Endothelial cell of umbilical vein (primary cell): ENCODE data around the gene GMNC. TPM values are rescaled to one million over a fixed set of nuclear protein-coding genes. Genes with fewer than 3 reads are reported as not detected.

Source experiments
- BruUV-seq: library from RNA; stranded (reverse); fragments of 400-500 nt; replicated peaks from 2 replicates; lab custom pipeline; 2021; lab: Mats Ljungman, UMichigan
- CTCF ChIA-PET: fragments of 300-600, 350-600 bp; sonication (Branson Sonifier 250); formaldehyde crosslinking; loops from one replicate; lab custom pipeline; 2021; ENCODE audit warnings: antibody characterized with exemption, inconsistent platforms; lab: Charles Lee
- POLR2A ChIA-PET: fragments of 300-600, 350-600 bp; sonication (Branson Sonifier 250); formaldehyde crosslinking; loops from one replicate; lab custom pipeline; 2021; ENCODE audit warnings: antibody characterized with exemption, inconsistent platforms; lab: Charles Lee
- DNase-seq: peaks from one replicate; pipeline ENCODE4 v3.0.0-alpha.2; 2011; ENCODE audit warnings: low read depth, low spot score
- FAIRE-seq: peaks from 2 replicates; lab custom pipeline; 2011; peaks lifted over from hg19 to GRCh38; lab: Jason Lieb, UNC
- H2AFZ ChIP-seq: 2 replicates; pipeline ENCODE4 v1.6.0; 2012; ENCODE audit warnings: low read depth, low read length, control low read depth, inconsistent platforms
- H3K27ac ChIP-seq: 2 replicates; pipeline ENCODE4 v1.5.1; 2011; ENCODE audit warnings: low read depth, mild to moderate bottlenecking, control low read depth, low read length, moderate library complexity; ENCODE audit not compliant: insufficient read depth
- H3K27me3 ChIP-seq, 2 experiments: 2 replicates each; pipeline versions ENCODE4 v1.6.0 to v1.6.1; 2011; ENCODE audit warnings: low read length in 2 of 2, mixed read lengths in 1 of 2; ENCODE audit not compliant: control insufficient read depth in 2 of 2, insufficient read depth in 2 of 2
- H3K36me3 ChIP-seq, 2 experiments: 2 replicates in 1 of 2; 3 replicates in 1 of 2; pipeline ENCODE4 v1.5.1; 2011; ENCODE audit warnings: low read length in 2 of 2, mild to moderate bottlenecking in 1 of 2, moderate library complexity in 1 of 2; ENCODE audit not compliant: control insufficient read depth in 2 of 2, insufficient read depth in 2 of 2; ENCODE audit errors: extremely low read depth in 1 of 2
- H3K4me1 ChIP-seq: 3 replicates; pipeline ENCODE4 v1.5.1; 2011; ENCODE audit warnings: mild to moderate bottlenecking, low read length; ENCODE audit not compliant: control insufficient read depth, insufficient read depth; ENCODE audit errors: extremely low read depth
- H3K4me2 ChIP-seq: 2 replicates; pipeline ENCODE4 v1.6.1; 2011; ENCODE audit warnings: low read length, control low read depth, mixed read lengths; ENCODE audit not compliant: insufficient read depth
- H3K4me3 ChIP-seq, 3 experiments: fragments of 200-600 bp in 1 of 3; sonication (generic), shearing (Covaris generic) in 1 of 3; replicated peaks in 1 of 3; 2 replicates each; pipeline ENCODE4 v1.5.1; 2011 to 2016; ENCODE audit warnings: control low read depth in 3 of 3, low read length in 3 of 3, mild to moderate bottlenecking in 2 of 3, inconsistent platforms in 1 of 3, low read depth in 1 of 3, moderate library complexity in 1 of 3; ENCODE audit not compliant: insufficient read depth in 1 of 3
- H3K79me2 ChIP-seq: 2 replicates; pipeline ENCODE4 v1.6.0; 2012; ENCODE audit warnings: low read length, inconsistent platforms; ENCODE audit not compliant: control insufficient read depth, insufficient read depth
- H3K9ac ChIP-seq: replicated peaks from 2 replicates; pipeline ENCODE3; 2011; ENCODE audit warnings: low read length, control low read depth; ENCODE audit not compliant: insufficient read depth; ENCODE audit errors: extremely low read depth
- H3K9me1 ChIP-seq: replicated peaks from 3 replicates; pipeline ENCODE4 v1.6.0; 2011; ENCODE audit warnings: mild to moderate bottlenecking, low read length; ENCODE audit not compliant: control insufficient read depth, insufficient read depth; ENCODE audit errors: extremely low read depth
- H3K9me3 ChIP-seq: replicated peaks from 2 replicates; pipeline ENCODE4 v1.5.1; 2012; ENCODE audit warnings: low read length, inconsistent platforms; ENCODE audit not compliant: control insufficient read depth, insufficient read depth
- H4K20me1 ChIP-seq: replicated peaks from 2 replicates; pipeline ENCODE3; 2011; ENCODE audit warnings: mild to moderate bottlenecking, low read length; ENCODE audit not compliant: control insufficient read depth, insufficient read depth; ENCODE audit errors: extremely low read depth
- CTCF ChIP-seq, 2 donors: IDR thresholded peaks; 1 replicate in 1 of 2; 2 replicates in 1 of 2; pipeline ENCODE4 v1.5.1; 2011; ENCODE audit warnings: low read length in 2 of 2, mild to moderate bottlenecking in 2 of 2, moderate library complexity in 2 of 2, control low read depth in 1 of 2, inconsistent platforms in 1 of 2, low read depth in 1 of 2; ENCODE audit not compliant: insufficient read depth in 1 of 2; ENCODE audit errors: extremely low read depth in 1 of 2
- EZH2 ChIP-seq: IDR thresholded peaks from 2 replicates; pipeline ENCODE4 v1.6.1; 2012; ENCODE audit warnings: borderline replicate concordance, low read depth, mild to moderate bottlenecking, moderate library complexity, low read length, inconsistent platforms; ENCODE audit not compliant: severe bottlenecking
- FOS ChIP-seq: IDR thresholded peaks from 2 replicates; pipeline ENCODE4 v1.6.1; 2011; ENCODE audit warnings: mild to moderate bottlenecking, low read length, moderate library complexity, borderline replicate concordance; ENCODE audit not compliant: insufficient read depth
- GATA2 ChIP-seq: IDR thresholded peaks from 2 replicates; pipeline ENCODE4 v1.7.0; 2011; ENCODE audit warnings: low read depth, mild to moderate bottlenecking, moderate library complexity, mixed read lengths, low read length; ENCODE audit not compliant: insufficient read length, insufficient read depth
- JUN ChIP-seq: IDR thresholded peaks from 2 replicates; pipeline ENCODE4 v1.6.1; 2011; ENCODE audit warnings: borderline replicate concordance, low read depth; ENCODE audit not compliant: insufficient read length, insufficient read depth
- MAX ChIP-seq: IDR thresholded peaks from 2 replicates; pipeline ENCODE4 v1.6.1; 2011; ENCODE audit not compliant: insufficient read depth, insufficient read length
- MYC ChIP-seq: IDR thresholded peaks from one replicate; pipeline ENCODE4 v1.6.1; 2011; ENCODE audit warnings: mild to moderate bottlenecking, low read depth, low read length
- POLR2A ChIP-seq: IDR thresholded peaks from 2 replicates; pipeline ENCODE4 v1.6.1; 2012; ENCODE audit warnings: low read depth, mild to moderate bottlenecking, control low read depth, low read length
- POLR2AphosphoS5 ChIP-seq: IDR thresholded peaks from 2 replicates; pipeline ENCODE4 v1.6.1; 2012; ENCODE audit warnings: low read depth, mild to moderate bottlenecking, control low read depth, low read length, moderate library complexity; ENCODE audit not compliant: insufficient read depth
- dilution Hi-C: fragments of 300-500 bp; cut with MboI; formaldehyde crosslinking; loops from one replicate; pipeline ENCODE4 v1.15.0; 2019; ENCODE audit warnings: low sequenced_read_pairs; ENCODE audit not compliant: extremely low pct_ligation_motif_present
- intact Hi-C: fragments of 100-400 bp; cut with micrococcal nuclease; formaldehyde crosslinking; loops from one replicate; pipeline ENCODE4 v1.10.0; 2022
- polyA plus RNA-seq, 4 experiments: library from polyadenylated mRNA; depleted of rRNA in 3 of 4; stranded (reverse) in 3 of 4; unstranded in 1 of 4; fragments of >200 nt; gene quantifications; 2 replicates each; pipeline versions ENCODE4 v1.2.1 to v1.2.3, GENCODE V29; 2011 to 2012; ENCODE audit warnings: missing spikeins in 1 of 4
- total RNA-seq: library from RNA; stranded (reverse); gene quantifications from 2 replicates; pipeline ENCODE4 v1.2.3, GENCODE V29; 2021

Gene GMNC
- total and polyA plus RNA-seq, 2 donors (not counting 3 experiments of a cell fraction or from before 2014, with no cell fraction given), result not detected

- Histone ChIP-seq H3K27ac (no peak overlapping the region), H3K36me3 (no peaks in the 10 kb centered on the region), H3K79me2 (no peaks in the 10 kb centered on the region), H3K4me1 (no peaks in the 10 kb centered on the region), H3K4me3 (no peak overlapping the region), H3K27me3 (no peaks in the 10 kb centered on the region), H4K20me1 (no peaks in the 10 kb centered on the region), H3K4me2 (no peak overlapping the region), H3K9me3 (no peaks in the 10 kb centered on the region), H3K9ac (no peak overlapping the region), H3K9me1 (no peaks in the 10 kb centered on the region), H2AFZ (no peak overlapping the region)
- intact Hi-C loops, result no loop called here
- FAIRE-seq (no peak), DNase-seq (no peak)
- dilution Hi-C loops, result no loop called here
- TF ChIP-seq JUN (no peak), MYC (no peak), FOS (no peak), EZH2 (no peak), GATA2 (no peak), POLR2A (no peak), POLR2AphosphoS5 (no peak), MAX (no peak), CTCF (IDR thresholded peaks at IDR 0.05; ENCODE audit: extremely low read depth in 1 of 2, insufficient read depth in 1 of 2, low read depth in 1 of 2, low read length in 2 of 2) (no peak)
- ChIA-PET CTCF (interaction anchor here (0.6 to 1.7 kb wide), 2 partner anchors 16 to 242 kb away, joined by 3 to 5 read pairs; no protein-coding TSS in a partner anchor), POLR2A (no interaction called here)
- BruUV-seq, result no TSS peak
Observed at GRCh38 chr3:190807719-190808375, 54.6 kb downstream of the GMNC start.
